IMR-90 (cell line): ENCODE measurements around the gene RPTOR. TPM values are rescaled to one million over a fixed set of nuclear protein-coding genes. Genes with fewer than 3 reads are reported as not detected.

Experiments used
- ATAC-seq: fragments of 200-7000 bp; cut with Tn5 transposase; 2 replicates; pipeline ENCODE4 v1.9.1; 2020; ENCODE audit warnings: low read depth, mild to moderate bottlenecking, moderate library complexity
- BruUV-seq: library from RNA; stranded (reverse); fragments of 400-500 nt; replicated peaks from 2 replicates; lab custom pipeline; 2021; lab: Mats Ljungman, UMichigan
- CTCF ChIA-PET: fragments of 300-600 bp; formaldehyde crosslinking; extraction: SDS; loops from one replicate; lab custom pipeline; 2021; ENCODE audit warnings: antibody characterized with exemption; lab: Yijun Ruan, JAX
- POLR2A ChIA-PET: fragments of 300-600 bp; sonication (Branson Sonifier 250); formaldehyde crosslinking; loops from one replicate; lab custom pipeline; 2022; ENCODE audit warnings: antibody characterized with exemption; ENCODE audit not compliant: unreplicated experiment; lab: Charles Lee
- DNase-seq: peaks from one replicate; pipeline ENCODE4 v3.0.0; 2013
- H2AFZ ChIP-seq: replicated peaks from 2 replicates; pipeline ENCODE3; 2013; ENCODE audit warnings: low read length, mild to moderate bottlenecking; ENCODE audit not compliant: poor library complexity
- H2AK5ac ChIP-seq: 2 replicates; pipeline ENCODE4 v1.6.1; 2013; ENCODE audit warnings: low read depth, low read length, inconsistent platforms
- H2AK9ac ChIP-seq: replicated peaks from 2 replicates; pipeline ENCODE3; 2013; ENCODE audit warnings: mild to moderate bottlenecking, low read depth, low read length, moderate library complexity; ENCODE audit not compliant: poor library complexity
- H2BK120ac ChIP-seq: 2 replicates; pipeline ENCODE4 v1.6.1; 2013; ENCODE audit warnings: low read depth, low read length, inconsistent platforms
- H2BK15ac ChIP-seq: 3 replicates; pipeline ENCODE4 v1.6.1; 2013; ENCODE audit warnings: low read depth, low read length, inconsistent platforms
- H2BK20ac ChIP-seq: 2 replicates; pipeline ENCODE4 v1.6.1; 2013; ENCODE audit warnings: low read depth, mild to moderate bottlenecking, inconsistent platforms, low read length, moderate library complexity
- H2BK5ac ChIP-seq: 2 replicates; pipeline ENCODE4 v1.6.1; 2013; ENCODE audit warnings: mild to moderate bottlenecking, low read depth, low read length, inconsistent platforms; ENCODE audit not compliant: poor library complexity, severe bottlenecking
- H3K14ac ChIP-seq: replicated peaks from 2 replicates; pipeline ENCODE4 v1.6.1; 2013; ENCODE audit warnings: low read depth, low read length, inconsistent platforms
- H3K18ac ChIP-seq: 2 replicates; pipeline ENCODE4 v1.6.1; 2013; ENCODE audit warnings: low read depth, low read length, control low read depth
- H3K23ac ChIP-seq: 2 replicates; pipeline ENCODE4 v1.6.1; 2013; ENCODE audit warnings: low read depth, low read length, inconsistent platforms
- H3K27ac ChIP-seq: 2 replicates; pipeline ENCODE4 v1.5.1; 2013; ENCODE audit warnings: mild to moderate bottlenecking, control low read depth, low read length; ENCODE audit not compliant: insufficient read depth
- H3K27me3 ChIP-seq: 2 replicates; pipeline ENCODE4 v1.6.1; 2013; ENCODE audit warnings: low read length; ENCODE audit not compliant: control insufficient read depth, insufficient read depth
- H3K36me3 ChIP-seq: 2 replicates; pipeline ENCODE4 v1.6.1; 2013; ENCODE audit warnings: low read length, mixed read lengths; ENCODE audit not compliant: control insufficient read depth, insufficient read depth
- H3K4ac ChIP-seq: 2 replicates; pipeline ENCODE4 v1.6.1; 2013; ENCODE audit warnings: low read depth, low read length, inconsistent platforms
- H3K4me1 ChIP-seq: 2 replicates; pipeline ENCODE4 v1.6.1; 2013; ENCODE audit warnings: low read length, mixed read lengths; ENCODE audit not compliant: control insufficient read depth, insufficient read depth
- H3K4me2 ChIP-seq: 2 replicates; pipeline ENCODE4 v1.6.1; 2013; ENCODE audit warnings: low read depth, mild to moderate bottlenecking, control low read depth, low read length, moderate library complexity
- H3K4me3 ChIP-seq: 2 replicates; pipeline ENCODE4 v1.5.1; 2013; ENCODE audit warnings: low read depth, mild to moderate bottlenecking, control low read depth, low read length, moderate library complexity; ENCODE audit not compliant: insufficient read depth
- H3K56ac ChIP-seq: 2 replicates; pipeline ENCODE4 v1.6.1; 2013; ENCODE audit warnings: low read length, inconsistent platforms; ENCODE audit not compliant: insufficient read depth; ENCODE audit errors: extremely low read depth
- H3K79me1 ChIP-seq, 2 experiments: 2 replicates each; pipeline ENCODE4 v1.6.1; 2013; ENCODE audit warnings: low read length in 2 of 2, inconsistent platforms in 1 of 2, low read depth in 1 of 2
- H3K9ac ChIP-seq: 2 replicates; pipeline ENCODE4 v1.6.1; 2013; ENCODE audit warnings: low read depth, low read length, control low read depth
- H3K9me1 ChIP-seq: 2 replicates; pipeline ENCODE4 v1.6.1; 2013; ENCODE audit warnings: low read length, inconsistent platforms; ENCODE audit not compliant: insufficient read depth
- H3K9me3 ChIP-seq: 2 replicates; pipeline ENCODE4 v1.6.1; 2013; ENCODE audit warnings: low read length; ENCODE audit not compliant: control insufficient read depth, insufficient read depth
- H4K20me1 ChIP-seq: 2 replicates; pipeline ENCODE4 v1.6.1; 2013; ENCODE audit warnings: low read length, inconsistent platforms; ENCODE audit not compliant: insufficient read depth
- H4K5ac ChIP-seq: 2 replicates; pipeline ENCODE4 v1.6.1; 2013; ENCODE audit warnings: mild to moderate bottlenecking, low read depth, low read length, control low read depth
- H4K8ac ChIP-seq, 2 experiments: 2 replicates each; pipeline ENCODE4 v1.6.1; 2013; ENCODE audit warnings: low read depth in 2 of 2, low read length in 2 of 2, control low read depth in 1 of 2, inconsistent platforms in 1 of 2
- H4K91ac ChIP-seq: 2 replicates; pipeline ENCODE4 v1.6.1; 2013; ENCODE audit warnings: low read depth, low read length, inconsistent platforms; ENCODE audit not compliant: insufficient read depth
- CEBPB ChIP-seq: IDR thresholded peaks from 2 replicates; pipeline ENCODE4 v1.6.1; 2012; ENCODE audit warnings: low read depth, low read length, improper control_type of control experiment
- FOS ChIP-seq: fragments of 150-350 bp; IDR thresholded peaks from 2 replicates; pipeline ENCODE4 v1.6.1; 2016; ENCODE audit warnings: low read depth, low read length
- MAFK ChIP-seq: IDR thresholded peaks from 2 replicates; pipeline ENCODE4 v1.6.1; 2012; ENCODE audit warnings: low read depth, low read length, improper control_type of control experiment
- RCOR1 ChIP-seq: IDR thresholded peaks from 2 replicates; pipeline ENCODE4 v1.6.1; 2012; ENCODE audit warnings: mild to moderate bottlenecking, low read length, improper control_type of control experiment; ENCODE audit not compliant: insufficient replicate concordance
- RFX5 ChIP-seq: IDR thresholded peaks from 2 replicates; pipeline ENCODE4 v1.8.0; 2012; ENCODE audit warnings: low read depth, mild to moderate bottlenecking, low read length, moderate library complexity
- SMC3 ChIP-seq: fragments of 150-350 bp; IDR thresholded peaks from 2 replicates; pipeline ENCODE4 v1.6.1; 2016; ENCODE audit warnings: low read depth, mild to moderate bottlenecking, antibody characterized with exemption, low read length, moderate library complexity
- WGBS, 2 experiments: methylation state at CpG; one replicate each; pipeline versions ENCODE4 v1.1.5 to v1.1.7; 2013; ENCODE audit warnings: missing lambda C conversion rate in 2 of 2; ENCODE audit not compliant: insufficient read length in 1 of 2; ENCODE audit errors: extremely low coverage in 2 of 2; 5-methylcytosine and 5-hydroxymethylcytosine counted together
- dilution Hi-C: fragments of 300-500 bp; cut with HindIII; formaldehyde crosslinking; loops from one replicate; pipeline ENCODE4 v1.14.3; 2018; ENCODE audit warnings: low sequenced_read_pairs; ENCODE audit not compliant: unreplicated experiment
- in situ Hi-C: fragments of 300-500 bp; cut with MboI; formaldehyde crosslinking; loops from 3 replicates; pipeline ENCODE4 v1.14.3; 2019; ENCODE audit warnings: low sequenced_read_pairs, inconsistent platforms, mixed read lengths
- intact Hi-C: fragments of 100-400 bp; cut with micrococcal nuclease; formaldehyde crosslinking; loops from 2 replicates; pipeline ENCODE4 v1.10.0; 2022
- polyA plus RNA-seq, 3 experiments: library from polyadenylated mRNA; depleted of rRNA; stranded (reverse); fragments of >200 nt; gene quantifications; 2 replicates each; pipeline ENCODE4 v1.2.3, GENCODE V29; 2012; ENCODE audit warnings: low replicate concordance in 1 of 3
- total RNA-seq: library from RNA; depleted of rRNA; stranded (reverse); fragments of >200 nt; gene quantifications from 2 replicates; pipeline ENCODE4 v1.2.3, GENCODE V29; 2012
- TF ChIP-seq, protein P1 (sequence below): fragments of 150-350 bp; IDR thresholded peaks from 2 replicates; pipeline ENCODE4 v1.6.1; 2016; ENCODE audit warnings: low read depth, mild to moderate bottlenecking, low read length, moderate library complexity, borderline replicate concordance
- TF ChIP-seq, protein P2 (sequence below): conservative IDR thresholded peaks from 2 replicates; pipeline ENCODE4 v1.5.1; 2012; ENCODE audit warnings: mild to moderate bottlenecking, low read depth, low read length, improper control_type of control experiment

The RPTOR gene
- total and polyA plus RNA-seq, 2 of the 4 experiments (the other 2 are of a cell fraction) = 10.8 to 14.7 TPM

- no TSS peak for BruUV-seq
Measured at GRCh38 chr17:80769936-80770625, 225.4 kb downstream of the RPTOR start.

More at GRCh38 chr17:80769936-80770625, 225.4 kb downstream of the RPTOR start:
- ChIA-PET CTCF (no interaction called here), POLR2A (no interaction called here)
- no peak overlapping the region for H3K4me3 ChIP-seq
- H3K4ac ChIP-seq = peak overlapping the region; percentile 29; the same call in 1 of the 2 replicates
- H2BK5ac ChIP-seq = no peak overlapping the region
- ATAC-seq (no peak), DNase-seq (no peak)
- H4K8ac ChIP-seq = no peak overlapping the region
- H3K27me3 ChIP-seq = no peaks in the 10 kb centered on the region
- TF ChIP-seq CEBPB = no peak
- no peak for TF ChIP-seq MAFK
- TF ChIP-seq SMC3 = no peak
- TF ChIP-seq, protein P1, sequence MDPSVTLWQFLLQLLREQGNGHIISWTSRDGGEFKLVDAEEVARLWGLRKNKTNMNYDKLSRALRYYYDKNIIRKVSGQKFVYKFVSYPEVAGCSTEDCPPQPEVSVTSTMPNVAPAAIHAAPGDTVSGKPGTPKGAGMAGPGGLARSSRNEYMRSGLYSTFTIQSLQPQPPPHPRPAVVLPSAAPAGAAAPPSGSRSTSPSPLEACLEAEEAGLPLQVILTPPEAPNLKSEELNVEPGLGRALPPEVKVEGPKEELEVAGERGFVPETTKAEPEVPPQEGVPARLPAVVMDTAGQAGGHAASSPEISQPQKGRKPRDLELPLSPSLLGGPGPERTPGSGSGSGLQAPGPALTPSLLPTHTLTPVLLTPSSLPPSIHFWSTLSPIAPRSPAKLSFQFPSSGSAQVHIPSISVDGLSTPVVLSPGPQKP = no peak
- no peak for TF ChIP-seq RCOR1
- no peak for TF ChIP-seq RFX5
- TF ChIP-seq FOS = no peak
- TF ChIP-seq, protein P2, sequence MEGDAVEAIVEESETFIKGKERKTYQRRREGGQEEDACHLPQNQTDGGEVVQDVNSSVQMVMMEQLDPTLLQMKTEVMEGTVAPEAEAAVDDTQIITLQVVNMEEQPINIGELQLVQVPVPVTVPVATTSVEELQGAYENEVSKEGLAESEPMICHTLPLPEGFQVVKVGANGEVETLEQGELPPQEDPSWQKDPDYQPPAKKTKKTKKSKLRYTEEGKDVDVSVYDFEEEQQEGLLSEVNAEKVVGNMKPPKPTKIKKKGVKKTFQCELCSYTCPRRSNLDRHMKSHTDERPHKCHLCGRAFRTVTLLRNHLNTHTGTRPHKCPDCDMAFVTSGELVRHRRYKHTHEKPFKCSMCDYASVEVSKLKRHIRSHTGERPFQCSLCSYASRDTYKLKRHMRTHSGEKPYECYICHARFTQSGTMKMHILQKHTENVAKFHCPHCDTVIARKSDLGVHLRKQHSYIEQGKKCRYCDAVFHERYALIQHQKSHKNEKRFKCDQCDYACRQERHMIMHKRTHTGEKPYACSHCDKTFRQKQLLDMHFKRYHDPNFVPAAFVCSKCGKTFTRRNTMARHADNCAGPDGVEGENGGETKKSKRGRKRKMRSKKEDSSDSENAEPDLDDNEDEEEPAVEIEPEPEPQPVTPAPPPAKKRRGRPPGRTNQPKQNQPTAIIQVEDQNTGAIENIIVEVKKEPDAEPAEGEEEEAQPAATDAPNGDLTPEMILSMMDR = no peak
- in situ Hi-C loops (no loop called here), intact Hi-C loops (no loop called here), dilution Hi-C loops (no loop called here)
- no peak overlapping the region for H2AFZ ChIP-seq
- H3K9me1 ChIP-seq = peaks cover 20% of the 10 kb centered on the region
- no peak overlapping the region for H3K56ac ChIP-seq
- no peak overlapping the region for H3K18ac ChIP-seq
- no peak overlapping the region for H2BK20ac ChIP-seq
- no peak overlapping the region for H4K5ac ChIP-seq
- no peak overlapping the region for H2AK9ac ChIP-seq
- H2BK15ac ChIP-seq = no peak overlapping the region; the same call in 2 of the 3 replicates
- H3K4me2 ChIP-seq = no peak overlapping the region
- peak overlapping the region; percentile 30; the same call in 1 of the 2 replicates for H2BK120ac ChIP-seq
- no peaks in the 10 kb centered on the region for H3K9me3 ChIP-seq
- no peaks in the 10 kb centered on the region for H4K20me1 ChIP-seq
- no peak overlapping the region for H3K27ac ChIP-seq
- H2AK5ac ChIP-seq = peak overlapping the region; percentile 32
- no peak overlapping the region for H3K14ac ChIP-seq
- peaks cover 18% of the 10 kb centered on the region for H3K4me1 ChIP-seq
- no peak overlapping the region for H3K9ac ChIP-seq
- no peak overlapping the region for H3K23ac ChIP-seq
- 89% methylated on average over 12 of the region's 19 CpGs; no CpG with 5 or more reads in 1 of the 2 experiments for WGBS, 2 experiments
- peaks cover 32 to 75% of the 10 kb centered on the region in 2 experiments for H3K79me1 ChIP-seq
- H4K91ac ChIP-seq = 0 out of 2 replicates have a peak overlapping the region, but pooled peaks have one; percentile 20
- H3K36me3 ChIP-seq = 0 out of 2 replicates have a peak, but pooled peaks cover 4% of the 10 kb centered on the region
